Hepatocyte (in vitro differentiated cells): ENCODE results near the gene SIGLEC9.

ENCODE experiments used
- CTCF ChIP-seq: fragments of 200-600 bp; sonication (generic); IDR thresholded peaks from 2 replicates; pipeline ENCODE4 v1.5.1; 2016; ENCODE audit warnings: antibody characterized with exemption, mild to moderate bottlenecking; ENCODE audit not compliant: poor library complexity
- EZH2 ChIP-seq: fragments of 200-600 bp; sonication (generic); IDR thresholded peaks from 2 replicates; pipeline ENCODE4 v1.6.1; 2016; ENCODE audit warnings: antibody characterized with exemption, mild to moderate bottlenecking, borderline replicate concordance
- EZH2phosphoT487 ChIP-seq: fragments of 200-600 bp; sonication (generic); IDR thresholded peaks from one replicate; pipeline ENCODE4 v1.6.1; 2018; ENCODE audit warnings: antibody characterized with exemption, mild to moderate bottlenecking, low read depth, moderate library complexity; ENCODE audit not compliant: unreplicated experiment, severe bottlenecking

DNA sequence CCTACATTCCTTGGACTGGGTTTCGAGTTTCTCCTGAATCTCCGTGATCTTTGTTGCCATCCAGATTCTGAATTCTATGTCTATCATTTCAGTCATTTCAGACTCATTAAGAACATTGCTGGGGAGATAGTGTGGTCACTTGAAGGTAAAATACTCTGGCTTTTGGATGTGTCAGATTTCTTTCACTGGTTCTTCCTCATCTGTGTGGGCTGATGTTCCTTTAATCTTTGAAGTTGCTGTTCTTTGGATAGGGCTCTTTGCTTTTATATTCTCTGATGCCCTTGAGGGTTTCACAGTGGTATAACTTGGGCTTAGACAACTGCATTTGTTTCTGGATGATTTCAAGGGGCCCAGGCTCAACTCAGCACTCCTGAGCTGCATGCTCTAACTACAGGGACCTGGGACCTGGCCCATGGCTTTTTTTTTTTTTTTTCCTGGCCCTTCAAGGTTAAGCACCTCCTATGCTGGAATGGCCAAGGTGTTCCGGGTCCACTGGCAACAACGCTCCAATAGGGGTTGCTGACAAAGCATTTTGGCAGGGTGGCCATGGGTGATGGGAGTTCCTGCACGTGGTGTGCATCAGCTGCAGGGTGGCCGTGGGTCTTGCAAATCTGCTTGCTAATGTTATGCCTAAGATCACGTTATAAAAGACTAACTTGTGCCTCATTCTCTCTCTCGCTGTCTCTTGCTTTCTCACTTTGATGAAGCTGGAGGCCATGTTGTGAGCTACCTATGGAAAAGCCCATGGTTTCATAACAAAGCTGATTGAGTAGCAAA, 11.5 kb downstream of the SIGLEC9 start:
- TF ChIP-seq CTCF (no peak), EZH2 (no peak), EZH2phosphoT487 (no peak)
